Calu3 (cell line): ENCODE measurements around the gene MOV10. TPM values are rescaled to one million over a fixed set of nuclear protein-coding genes. Genes with fewer than 3 reads are reported as not detected.
"Not testable (repeated sequence)": the region's sequence is repeated elsewhere in the genome, so short reads cannot be mapped to it uniquely, and the experiment has no call there.

Source experiments
- BruUV-seq: library from RNA; stranded (reverse); fragments of 400-500 nt; replicated peaks from 2 replicates; lab custom pipeline; 2021; lab: Mats Ljungman, UMichigan
- CTCF ChIA-PET: fragments of 300-600 bp; sonication (Branson Sonifier 250); formaldehyde crosslinking; loops from one replicate; lab custom pipeline; 2022; ENCODE audit warnings: antibody characterized with exemption; lab: Charles Lee
- DNase-seq: peaks from one replicate; pipeline ENCODE4 v3.0.0; 2022
- H3K27ac Mint-ChIP-seq: one replicate; pipeline ENCODE4 v1.8.0; 2022; ENCODE audit warnings: mixed read lengths; ENCODE audit not compliant: unreplicated experiment
- H3K27me3 Mint-ChIP-seq: one replicate; pipeline ENCODE4 v1.8.0; 2022; ENCODE audit warnings: mixed read lengths; ENCODE audit not compliant: unreplicated experiment
- H3K36me3 Mint-ChIP-seq: one replicate; pipeline ENCODE4 v1.8.0; 2022; ENCODE audit warnings: mild to moderate bottlenecking, moderate library complexity, mixed read lengths; ENCODE audit not compliant: insufficient read depth, unreplicated experiment
- H3K4me1 Mint-ChIP-seq: one replicate; pipeline ENCODE4 v1.8.0; 2022; ENCODE audit warnings: mild to moderate bottlenecking, low read depth, mixed read lengths; ENCODE audit not compliant: unreplicated experiment
- H3K4me3 Mint-ChIP-seq: one replicate; pipeline ENCODE4 v1.8.0; 2022; ENCODE audit warnings: mild to moderate bottlenecking, low read depth, moderate library complexity, mixed read lengths; ENCODE audit not compliant: unreplicated experiment
- H3K9me3 Mint-ChIP-seq: one replicate; pipeline ENCODE4 v1.8.0; 2022; ENCODE audit warnings: low read depth, mixed read lengths; ENCODE audit not compliant: unreplicated experiment
- CTCF ChIP-seq: fragments of 200-600 bp; IDR thresholded peaks from one replicate; pipeline ENCODE4 v1.8.0; 2022; ENCODE audit warnings: antibody characterized with exemption; ENCODE audit not compliant: unreplicated experiment
- intact Hi-C: fragments of 100-400 bp; cut with micrococcal nuclease; formaldehyde crosslinking; loops from one replicate; pipeline ENCODE4 v1.10.0; 2022; ENCODE audit not compliant: unreplicated experiment
- total RNA-seq: library from RNA; stranded (reverse); gene quantifications from 2 replicates; pipeline ENCODE4 v1.2.3, GENCODE V29; 2022

The MOV10 gene
- total RNA-seq, 1 experiment from 2014 or later: 71.4 TPM

DNA sequence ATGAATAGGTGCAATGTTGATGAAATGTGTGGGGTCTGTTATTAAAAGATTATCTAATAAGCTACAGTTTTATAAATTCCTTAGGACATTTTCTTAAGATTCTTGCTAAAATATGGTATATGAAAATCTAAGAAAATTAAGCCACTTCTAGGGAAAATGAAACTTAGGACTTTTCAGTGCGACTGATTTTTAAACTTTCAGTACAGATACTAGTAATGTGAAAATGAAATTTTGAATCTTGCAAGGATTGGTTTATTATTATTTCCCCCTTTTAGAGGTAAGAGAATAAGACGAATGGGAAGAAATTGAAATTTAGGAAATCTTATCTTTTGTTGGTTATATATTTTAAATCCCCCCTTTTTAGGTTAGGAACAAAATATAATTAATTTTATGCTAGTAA, 38.4 kb upstream of the MOV10 start:
- no peak for TF ChIP-seq CTCF
- Mint-ChIP-seq H3K4me1 (peaks cover 34% of the 10 kb centered on the region), H3K27me3 (no peaks in the 10 kb centered on the region), H3K27ac (no peak overlapping the region), H3K36me3 (peaks cover 7% of the 10 kb centered on the region), H3K9me3 (no peaks in the 10 kb centered on the region), H3K4me3 (no peak overlapping the region)
- intact Hi-C loops: loop anchor here (5.0 kb wide), 1 partner anchor 71 kb away; the partner anchor contains the start of gene RHOC
- BruUV-seq: no TSS peak
- CTCF ChIA-PET: interaction anchor here (0.7 to 0.8 kb wide), 2 partner anchors 10 to 25 kb away, joined by 3 to 4 read pairs; no protein-coding TSS in a partner anchor
- no peak for DNase-seq

DNA sequence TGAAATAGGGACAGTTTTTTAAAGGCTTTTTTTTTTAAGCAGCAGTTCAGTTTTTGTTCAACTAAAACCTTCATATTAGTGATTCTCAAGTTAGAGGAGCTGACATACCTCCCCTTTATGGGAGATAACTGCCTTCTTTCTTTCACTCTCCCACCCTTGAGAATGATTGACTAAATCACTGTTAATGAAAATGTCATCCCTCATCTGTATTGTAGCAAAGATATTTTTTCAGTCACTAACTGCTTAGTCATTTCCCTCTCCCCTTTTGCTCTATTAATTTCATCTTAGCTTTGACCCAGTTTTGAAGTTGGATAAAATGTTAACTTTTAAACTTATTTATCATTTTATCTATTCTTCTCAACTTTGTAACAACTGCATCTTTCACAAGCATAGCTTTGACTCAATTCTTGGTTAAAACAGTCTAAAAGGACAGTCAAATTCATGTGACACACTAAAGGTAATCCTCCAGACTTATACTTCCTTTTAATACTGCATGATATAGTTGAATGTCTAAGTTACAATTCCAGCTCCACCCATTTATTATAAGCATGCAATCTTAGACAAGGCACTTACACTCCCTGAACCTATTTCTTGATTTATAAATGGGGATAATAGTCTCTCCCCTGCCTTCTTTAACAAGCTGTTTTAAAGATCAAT, 37.7 kb upstream of the MOV10 start:
- no TSS peak for BruUV-seq
- no peak for DNase-seq

DNA sequence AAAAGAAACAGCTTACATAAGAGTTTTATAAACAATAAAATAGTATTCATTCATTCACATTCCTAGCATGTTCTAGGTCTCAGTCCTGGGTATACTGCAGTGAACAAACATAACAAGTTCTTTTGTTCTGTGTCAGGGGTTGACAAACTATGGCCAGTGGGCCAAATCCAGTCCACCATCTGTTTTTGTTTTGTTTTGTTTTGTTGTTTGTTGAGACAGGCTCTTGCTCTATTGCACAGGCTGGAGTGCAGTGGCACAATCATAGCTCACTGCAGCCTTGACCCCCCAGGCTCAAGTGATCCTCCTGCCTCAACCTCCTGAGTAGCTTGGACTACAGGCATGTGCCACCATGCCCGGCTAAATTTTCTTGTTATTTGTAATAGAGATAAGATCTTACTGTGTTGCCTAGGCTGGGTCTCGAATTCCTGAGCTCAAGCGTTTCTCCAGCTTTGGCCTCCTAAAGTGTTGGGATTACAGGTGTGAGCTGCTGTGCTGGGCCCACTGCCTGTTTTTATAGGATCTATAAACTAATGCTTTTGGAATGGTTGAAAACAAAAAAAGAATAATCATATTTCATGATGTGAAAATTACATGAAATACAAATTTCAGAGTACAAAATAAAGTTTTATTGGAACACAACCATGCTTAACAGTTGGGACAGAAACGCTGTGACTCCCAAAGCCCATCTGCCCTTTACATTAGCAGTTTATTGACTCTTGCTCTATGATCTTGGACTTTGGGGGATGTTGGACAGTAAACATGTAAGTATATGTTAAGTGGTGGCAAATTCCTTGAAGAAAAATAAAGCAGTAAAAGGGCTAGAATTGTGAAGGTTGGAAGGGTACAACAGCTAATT, 37.0 kb upstream of the MOV10 start:
- intact Hi-C loops: loop anchor here (5.0 kb wide), 1 partner anchor 70 kb away; the partner anchor contains the start of gene RHOC
- no TSS peak for BruUV-seq
- CTCF ChIA-PET: interaction anchor here (0.6 to 1.5 kb wide), 5 partner anchors 9 to 98 kb away, joined by 3 to 10 read pairs (median 8); partner anchors contain the start of gene MOV10
- Mint-ChIP-seq H3K27me3 (no peaks in the 10 kb centered on the region), H3K4me3 (no peak overlapping the region), H3K9me3 (no peaks in the 10 kb centered on the region), H3K36me3 (no peaks in the 10 kb centered on the region), H3K4me1 (peaks cover 34% of the 10 kb centered on the region), H3K27ac (peak overlapping the region; percentile 40)
- peak; percentile 13 for DNase-seq
- no peak for TF ChIP-seq CTCF

More for the DNA sequence above, 37.7 kb upstream of the MOV10 start:
- peaks cover under 1% of the 10 kb centered on the region for H3K36me3 Mint-ChIP-seq
- no peak overlapping the region for H3K4me3 Mint-ChIP-seq
- CTCF ChIA-PET: interaction anchor here (0.6 to 1.5 kb wide), 4 partner anchors 10 to 78 kb away, joined by 3 to 8 read pairs (median 4); partner anchors contain the start of genes MOV10 and PPM1J
- no peaks in the 10 kb centered on the region for H3K9me3 Mint-ChIP-seq
- no peak for TF ChIP-seq CTCF
- intact Hi-C loops: loop anchor here (5.0 kb wide), 1 partner anchor 71 kb away; the partner anchor contains the start of gene RHOC
- H3K4me1 Mint-ChIP-seq: peaks cover 34% of the 10 kb centered on the region
- H3K27me3 Mint-ChIP-seq: no peaks in the 10 kb centered on the region
- peak overlapping the region; percentile 40 for H3K27ac Mint-ChIP-seq

DNA sequence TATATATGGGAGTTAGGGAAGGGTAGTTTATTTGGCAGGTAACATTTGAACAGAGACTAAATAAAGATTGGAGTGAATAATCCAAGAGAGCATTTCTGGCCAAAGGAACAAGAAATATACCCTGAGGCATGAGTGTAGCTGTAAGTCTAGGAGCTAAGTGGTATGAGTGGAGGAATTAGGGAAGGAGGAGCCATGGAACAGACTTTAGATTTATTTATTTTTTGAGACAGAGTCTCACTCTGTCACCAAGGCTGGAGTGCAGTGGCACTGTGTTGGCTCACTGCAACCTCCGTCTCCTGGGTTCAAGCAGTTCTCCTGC, 36.4 kb upstream of the MOV10 start:
- H3K4me3 Mint-ChIP-seq: no peak overlapping the region
- no TSS peak for BruUV-seq
- H3K4me1 Mint-ChIP-seq: peaks cover 34% of the 10 kb centered on the region
- no peaks in the 10 kb centered on the region for H3K9me3 Mint-ChIP-seq
- CTCF ChIA-PET: interaction anchor here (0.6 to 0.8 kb wide), 2 partner anchors 15 to 98 kb away, joined by 8 to 10 read pairs; no protein-coding TSS in a partner anchor
- no peak for TF ChIP-seq CTCF
- no peak for DNase-seq
- no peaks in the 10 kb centered on the region for H3K36me3 Mint-ChIP-seq
- no peaks in the 10 kb centered on the region for H3K27me3 Mint-ChIP-seq
- H3K27ac Mint-ChIP-seq: peak overlapping the region; percentile 40
- intact Hi-C loops: loop anchor here (5.0 kb wide), 1 partner anchor 69 kb away; the partner anchor contains the start of gene RHOC

- H3K4me3 Mint-ChIP-seq, DNase-seq, BruUV-seq, H3K9me3 Mint-ChIP-seq, H3K36me3 Mint-ChIP-seq, intact Hi-C loops, H3K27me3 Mint-ChIP-seq, H3K27ac Mint-ChIP-seq, CTCF ChIA-PET: not testable (repeated sequence)
- peaks cover 18% of the 10 kb centered on the region for H3K4me1 Mint-ChIP-seq
Measured at GRCh38 chr1:112640437-112640836, 34.0 kb upstream of the MOV10 start.
